HCT116 (cell line): ENCODE results near the gene XKR3. TPM values are rescaled to one million over a fixed set of nuclear protein-coding genes. Genes with fewer than 3 reads are reported as not detected.

Experiments
- ATAC-seq: fragments of 200-7000 bp; cut with Tn5 transposase; 2 replicates; pipeline ENCODE4 v1.9.1; 2020; ENCODE audit warnings: mild to moderate bottlenecking, moderate library complexity
- BruUV-seq: library from RNA; stranded (reverse); fragments of 400-500 nt; replicated peaks from 2 replicates; lab custom pipeline; 2021; lab: Mats Ljungman, UMichigan
- CTCF ChIA-PET: fragments of 300-600 bp; sonication (Branson Sonifier 250); formaldehyde crosslinking; loops from one replicate; lab custom pipeline; 2021; ENCODE audit warnings: antibody characterized with exemption; lab: Charles Lee
- POLR2A ChIA-PET: fragments of 300-600, 350-600 bp; sonication (Branson Sonifier 250); formaldehyde crosslinking; loops from one replicate; lab custom pipeline; 2021; ENCODE audit warnings: antibody characterized with exemption; lab: Charles Lee
- RAD21 ChIA-PET, 2 experiments: fragments of 300-600 bp; sonication (Branson Sonifier 250); formaldehyde crosslinking; loops; one replicate each; lab custom pipeline; 2023; ENCODE audit warnings: low total read pairs in 2 of 2; ENCODE audit not compliant: uncharacterized antibody in 2 of 2, unreplicated experiment in 2 of 2, low non-redundant PET in 1 of 2; lab: Charles Lee
- DNase-seq: peaks from one replicate; pipeline ENCODE4 v3.0.0-alpha.2; 2010; ENCODE audit warnings: low read depth, low spot score
- H2AFZ ChIP-seq: fragments of 200-600 bp; shearing (Covaris generic), sonication (generic); 2 replicates; pipeline ENCODE4 v1.6.1; 2017; ENCODE audit warnings: low read depth, mixed run types, mixed read lengths, antibody characterized with exemption, low read length; ENCODE audit not compliant: poor library complexity, severe bottlenecking
- H3K27ac ChIP-seq: 2 replicates; pipeline ENCODE4 v1.5.1; 2012; ENCODE audit warnings: low read depth, low read length
- H3K27me3 ChIP-seq: fragments of 200-600 bp; sonication (generic); 2 replicates; pipeline ENCODE4 v1.6.1; 2016; ENCODE audit warnings: mixed run types, low read length, mixed read lengths; ENCODE audit not compliant: insufficient read depth
- H3K36me3 ChIP-seq, 2 experiments: fragments of 200-500 bp in 1 of 2; fragments of 200-600 bp in 1 of 2; sonication (Bioruptor generic) in 1 of 2; sonication (generic) in 1 of 2; 2 replicates each; pipeline versions ENCODE4 v1.5.1 to v1.6.1; 2014 to 2016; ENCODE audit warnings: low read length in 2 of 2, inconsistent platforms in 1 of 2, mixed read lengths in 1 of 2, mixed run types in 1 of 2; ENCODE audit not compliant: insufficient read depth in 2 of 2, control insufficient read depth in 1 of 2
- H3K4me1 ChIP-seq, 2 experiments: fragments of 200-600 bp in 1 of 2; sonication (generic) in 1 of 2; 2 replicates each; pipeline versions ENCODE4 v1.5.1 to v1.6.1; 2012 to 2017; ENCODE audit warnings: low read length in 2 of 2, inconsistent platforms in 1 of 2, mild to moderate bottlenecking in 1 of 2, mixed read lengths in 1 of 2, mixed run types in 1 of 2, moderate library complexity in 1 of 2; ENCODE audit not compliant: insufficient read depth in 2 of 2, control insufficient read depth in 1 of 2
- H3K4me2 ChIP-seq: fragments of 200-600 bp; sonication (generic); 2 replicates; pipeline ENCODE4 v1.6.1; 2017; ENCODE audit warnings: mixed run types, low read length, mixed read lengths
- H3K4me3 ChIP-seq, 2 experiments: fragments of 200-600 bp in 1 of 2; sonication (generic) in 1 of 2; replicated peaks in 1 of 2; 2 replicates each; pipeline ENCODE4 v1.5.1; 2011 to 2016; ENCODE audit warnings: low read length in 2 of 2, control low read depth in 1 of 2, low read depth in 1 of 2, mild to moderate bottlenecking in 1 of 2, mixed read lengths in 1 of 2, mixed run types in 1 of 2
- H3K79me2 ChIP-seq: fragments of 200-600 bp; sonication (generic); 2 replicates; pipeline ENCODE4 v1.6.1; 2017; ENCODE audit warnings: mild to moderate bottlenecking, mixed run types, low read length, moderate library complexity, mixed read lengths; ENCODE audit not compliant: insufficient read depth
- H3K9ac ChIP-seq: fragments of 200-600 bp; sonication (generic); 2 replicates; pipeline ENCODE4 v1.6.1; 2016; ENCODE audit warnings: low read length, mixed read lengths
- H3K9me2 ChIP-seq: fragments of 200-600 bp; sonication (generic), shearing (Covaris generic); 2 replicates; pipeline ENCODE4 v1.6.1; 2017; ENCODE audit warnings: mixed run types, mild to moderate bottlenecking, moderate library complexity; ENCODE audit not compliant: insufficient read depth
- H3K9me3 ChIP-seq, 2 experiments: fragments of 200-500 bp in 1 of 2; fragments of 200-600 bp in 1 of 2; sonication (Bioruptor generic) in 1 of 2; sonication (generic) in 1 of 2; 2 replicates each; pipeline ENCODE4 v1.6.1; 2014 to 2017; ENCODE audit warnings: low read length in 2 of 2, mixed read lengths in 2 of 2, inconsistent platforms in 1 of 2, low read depth in 1 of 2, mild to moderate bottlenecking in 1 of 2, mixed run types in 1 of 2, moderate library complexity in 1 of 2; ENCODE audit not compliant: control insufficient read depth in 1 of 2, insufficient read depth in 1 of 2
- H4K20me1 ChIP-seq: fragments of 200-600 bp; sonication (generic), shearing (Covaris generic); 2 replicates; pipeline ENCODE4 v1.6.1; 2017; ENCODE audit warnings: mixed run types, mild to moderate bottlenecking, moderate library complexity; ENCODE audit not compliant: insufficient read depth
- ATF3 ChIP-seq: IDR thresholded peaks from 2 replicates; pipeline ENCODE4 v1.6.1; 2012
- CBX3 ChIP-seq: IDR thresholded peaks from 2 replicates; pipeline ENCODE4 v1.6.1; 2012; ENCODE audit warnings: low read depth
- CEBPB ChIP-seq: IDR thresholded peaks from 2 replicates; pipeline ENCODE4 v1.6.1; 2012; ENCODE audit warnings: low read depth
- CTCF ChIP-seq, 3 experiments: fragments of 200-600 bp in 1 of 3; sonication (generic) in 1 of 3; IDR thresholded peaks in 2 of 3; conservative IDR thresholded peaks in 1 of 3; 2 replicates each; pipeline ENCODE4 v1.5.1; 2012 to 2017; ENCODE audit warnings: low read depth in 2 of 3, low read length in 2 of 3, antibody characterized with exemption in 1 of 3, borderline replicate concordance in 1 of 3, control low read depth in 1 of 3, mild to moderate bottlenecking in 1 of 3, mixed read lengths in 1 of 3, mixed run types in 1 of 3, moderate library complexity in 1 of 3; ENCODE audit not compliant: insufficient read depth in 1 of 3
- EGR1 ChIP-seq: IDR thresholded peaks from 2 replicates; pipeline ENCODE4 v1.6.1; 2012; ENCODE audit warnings: low read depth
- ELF1 ChIP-seq: IDR thresholded peaks from 2 replicates; pipeline ENCODE4 v1.6.1; 2012; ENCODE audit warnings: low read depth, borderline replicate concordance
- EZH2 ChIP-seq: fragments of 200-600 bp; sonication (generic); IDR thresholded peaks from 2 replicates; pipeline ENCODE4 v1.6.1; 2017; ENCODE audit warnings: antibody characterized with exemption, mixed run types
- FOSL1 ChIP-seq: IDR thresholded peaks from 2 replicates; pipeline ENCODE4 v1.6.1; 2012; ENCODE audit warnings: low read depth
- POLR2A ChIP-seq: IDR thresholded peaks from 2 replicates; pipeline ENCODE4 v1.7.0; 2011; ENCODE audit warnings: borderline replicate concordance; ENCODE audit not compliant: insufficient read depth, insufficient read length; ENCODE audit errors: extremely low read depth
- POLR2AphosphoS5 ChIP-seq: IDR thresholded peaks from 2 replicates; pipeline ENCODE4 v1.6.1; 2011; ENCODE audit warnings: mild to moderate bottlenecking, low read depth, low read length, moderate library complexity
- RAD21 ChIP-seq: IDR thresholded peaks from 2 replicates; pipeline ENCODE4 v1.6.1; 2012; ENCODE audit warnings: low read depth, mild to moderate bottlenecking
- SIN3A ChIP-seq: IDR thresholded peaks from 2 replicates; pipeline ENCODE4 v1.6.1; 2012; ENCODE audit warnings: low read depth
- SP1 ChIP-seq: IDR thresholded peaks from 2 replicates; pipeline ENCODE4 v1.6.1; 2012; ENCODE audit warnings: low read depth
- SRF ChIP-seq: IDR thresholded peaks from 2 replicates; pipeline ENCODE4 v1.6.1; 2012; ENCODE audit warnings: low read depth
- TCF7L2 ChIP-seq: IDR thresholded peaks from 2 replicates; pipeline ENCODE4 v1.7.0; 2011; ENCODE audit warnings: borderline replicate concordance, inconsistent platforms; ENCODE audit not compliant: insufficient read depth, insufficient read length; ENCODE audit errors: extremely low read depth
- YY1 ChIP-seq: IDR thresholded peaks from 2 replicates; pipeline ENCODE4 v1.6.1; 2011; ENCODE audit warnings: low read length, low read depth, moderate library complexity, mild to moderate bottlenecking; ENCODE audit not compliant: insufficient replicate concordance; ENCODE audit errors: extremely low read depth
- ZNF274 ChIP-seq: fragments of 200-500 bp; sonication (Bioruptor generic); IDR thresholded peaks from 2 replicates; pipeline ENCODE4 v1.6.1; 2014; ENCODE audit warnings: mild to moderate bottlenecking, low read depth, low read length, inconsistent platforms
- intact Hi-C: fragments of 100-400 bp; cut with micrococcal nuclease; formaldehyde crosslinking; loops from 2 replicates; pipeline ENCODE4 v1.10.0; 2022
- total RNA-seq: library from RNA; stranded (reverse); gene quantifications from one replicate; pipeline ENCODE4 v1.2.1, GENCODE V29; 2021; ENCODE audit not compliant: unreplicated experiment

XKR3 gene
- total RNA-seq, 1 experiment from 2014 or later: not detected

DNA sequence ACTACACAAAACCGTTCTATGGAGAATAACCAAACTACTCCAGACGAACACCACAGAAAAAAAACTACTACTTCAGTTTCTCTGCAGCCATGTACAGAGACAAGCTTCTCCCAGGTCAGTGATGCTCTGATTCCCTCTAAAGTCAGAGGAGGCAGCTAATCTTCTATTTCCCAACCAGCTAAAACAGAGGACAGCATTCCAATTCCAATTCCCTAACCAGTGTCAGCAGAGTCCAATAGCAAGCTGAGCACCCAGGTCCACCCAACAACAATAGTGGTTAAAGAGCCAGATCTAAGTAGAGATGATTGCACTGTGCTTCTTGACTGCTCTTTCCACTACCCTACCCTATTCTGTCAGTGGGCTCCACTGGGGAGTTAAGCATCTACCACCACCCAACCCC is 6.7 kb downstream of the XKR3 start:
- H3K27me3 ChIP-seq: no peaks in the 10 kb centered on the region
- no peaks in the 10 kb centered on the region for H4K20me1 ChIP-seq
- no peak overlapping the region for H3K9ac ChIP-seq
- H3K36me3 ChIP-seq: no peaks in the 10 kb centered on the region
- ChIA-PET POLR2A (no interaction called here), RAD21 (no interaction called here), CTCF (no interaction called here)
- H3K79me2 ChIP-seq: no peaks in the 10 kb centered on the region
- H3K4me1 ChIP-seq: no peaks in the 10 kb centered on the region
- H3K4me3 ChIP-seq: no peak overlapping the region
- no peak for TF ChIP-seq SP1
- no peak for TF ChIP-seq CBX3
- no peak for TF ChIP-seq EZH2
- no peak for TF ChIP-seq EGR1
- no peak for TF ChIP-seq CEBPB
- TF ChIP-seq TCF7L2: no peak
- no peak for TF ChIP-seq SRF
- no peak for TF ChIP-seq YY1
- no peak for TF ChIP-seq ELF1
- no peak for TF ChIP-seq ZNF274
- TF ChIP-seq RAD21: no peak
- no peak for TF ChIP-seq FOSL1
- TF ChIP-seq POLR2A: no peak
- no peak for TF ChIP-seq ATF3
- TF ChIP-seq SIN3A: no peak
- no peak for TF ChIP-seq CTCF (IDR thresholded peaks at IDR 0.05 in 2 of 3, conservative IDR thresholded peaks at IDR 0.05 in 1 of 3; ENCODE audit: borderline replicate concordance in 1 of 3, insufficient read depth in 1 of 3, low read depth in 2 of 3, low read length in 2 of 3)
- no peak for TF ChIP-seq POLR2AphosphoS5
- H3K27ac ChIP-seq: no peak overlapping the region
- no peak for DNase-seq
- no peak overlapping the region for H2AFZ ChIP-seq
- intact Hi-C loops: no loop called here
- peaks cover 0 to 6% of the 10 kb centered on the region in 2 experiments; a peak in 1 of 4 replicates for H3K9me3 ChIP-seq
- H3K4me2 ChIP-seq: no peak overlapping the region
- no TSS peak for BruUV-seq
- no peak for ATAC-seq
- H3K9me2 ChIP-seq: no peaks in the 10 kb centered on the region
